Erythroblast (primary cell): Measurements from ENCODE around the gene OR4D9.

ENCODE experiments used
- GATA1 ChIP-seq: IDR thresholded peaks from 2 replicates; pipeline ENCODE4 v1.6.1; 2011; ENCODE audit warnings: low read depth, mild to moderate bottlenecking, control low read depth, low read length, moderate library complexity
- POLR2A ChIP-seq: IDR thresholded peaks from 2 replicates; pipeline ENCODE4 v1.6.1; 2011; ENCODE audit warnings: mild to moderate bottlenecking, low read length

DNA sequence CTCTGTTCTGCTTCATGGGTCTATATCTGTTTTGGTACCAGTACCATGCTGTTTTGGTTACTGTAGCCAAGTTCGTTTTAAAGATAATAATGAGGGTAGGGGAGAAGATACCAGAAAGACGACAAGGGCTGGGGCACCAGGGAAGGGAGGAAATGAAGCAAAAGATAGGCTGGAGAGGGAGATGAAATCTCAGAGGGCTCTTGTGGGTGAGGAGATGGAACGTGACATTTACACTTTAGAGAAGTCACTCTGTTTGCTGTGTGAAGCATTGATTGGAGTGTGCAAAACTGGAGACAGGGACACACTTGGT is 33.5 kb downstream of the OR4D9 start:
- TF ChIP-seq POLR2A (no peak), GATA1 (no peak)
